H1 (cell line): ENCODE results near the gene UNC13C. TPM values are rescaled to one million over a fixed set of nuclear protein-coding genes. Genes with fewer than 3 reads are reported as not detected.

ENCODE experiments used
- CTCF ChIA-PET: fragments of 300-600 bp; sonication (Branson Sonifier 250); formaldehyde crosslinking; loops from one replicate; lab custom pipeline; 2021; ENCODE audit not compliant: partially characterized antibody; lab: Charles Lee
- POLR2A ChIA-PET: fragments of 300-600 bp; sonication (Branson Sonifier 250); formaldehyde crosslinking; loops from one replicate; lab custom pipeline; 2021; ENCODE audit warnings: inconsistent platforms; ENCODE audit not compliant: partially characterized antibody; lab: Charles Lee
- DNase-seq, 2 experiments: peaks; one replicate each; pipeline versions ENCODE4 v3.0.0 to v3.0.0-alpha.2; 2010 to 2022; ENCODE audit warnings: low spot score in 2 of 2, low read depth in 1 of 2, mixed read lengths in 1 of 2
- FAIRE-seq: peaks from 2 replicates; lab custom pipeline; 2011; peaks lifted over from hg19 to GRCh38; lab: Jason Lieb, UNC
- H2AFZ ChIP-seq: 2 replicates; pipeline ENCODE4 v1.8.1; 2012; ENCODE audit warnings: low read length, inconsistent platforms
- H2AK5ac ChIP-seq: 2 replicates; pipeline ENCODE4 v1.6.1; 2013; ENCODE audit warnings: low read depth, low read length
- H2BK120ac ChIP-seq: replicated peaks from 2 replicates; pipeline ENCODE3; 2013; ENCODE audit warnings: low read depth, low read length, inconsistent platforms
- H2BK12ac ChIP-seq: 2 replicates; pipeline ENCODE4 v1.6.1; 2013; ENCODE audit warnings: low read depth, low read length
- H2BK15ac ChIP-seq: 2 replicates; pipeline ENCODE4 v1.6.1; 2013; ENCODE audit warnings: low read length
- H2BK20ac ChIP-seq: 2 replicates; pipeline ENCODE4 v1.6.1; 2013; ENCODE audit warnings: low read length
- H2BK5ac ChIP-seq: 2 replicates; pipeline ENCODE4 v1.6.1; 2013; ENCODE audit warnings: low read depth, low read length
- H3K14ac ChIP-seq: 2 replicates; pipeline ENCODE4 v1.6.1; 2013; ENCODE audit warnings: inconsistent platforms; ENCODE audit not compliant: insufficient read length
- H3K18ac ChIP-seq: 2 replicates; pipeline ENCODE4 v1.6.1; 2013; ENCODE audit warnings: low read length; ENCODE audit errors: extremely low read depth
- H3K23ac ChIP-seq: 2 replicates; pipeline ENCODE4 v1.6.1; 2013; ENCODE audit warnings: inconsistent platforms; ENCODE audit not compliant: insufficient read length
- H3K23me2 ChIP-seq: 2 replicates; pipeline ENCODE4 v1.6.1; 2013; ENCODE audit warnings: low read depth, low read length
- H3K27ac ChIP-seq: 2 replicates; pipeline ENCODE4 v1.6.1; 2011; ENCODE audit warnings: low read depth, low read length, inconsistent platforms
- H3K27me3 ChIP-seq, 4 experiments: replicated peaks in 1 of 4; 1 replicate in 1 of 4; 2 replicates in 3 of 4; pipeline versions ENCODE4 v1.6.1 to v1.8.1; 2011 to 2013; ENCODE audit warnings: low read length in 3 of 4, mild to moderate bottlenecking in 3 of 4, inconsistent platforms in 2 of 4, mixed read lengths in 2 of 4, moderate library complexity in 1 of 4; ENCODE audit not compliant: control insufficient read depth in 3 of 4, insufficient read depth in 3 of 4; ENCODE audit errors: extremely low read depth in 1 of 4
- H3K36me3 ChIP-seq, 4 experiments: 2 replicates each; pipeline versions ENCODE4 v1.6.1 to v1.8.1; 2011 to 2013; ENCODE audit warnings: mild to moderate bottlenecking in 4 of 4, low read length in 3 of 4, moderate library complexity in 2 of 4, control low read depth in 1 of 4, inconsistent platforms in 1 of 4; ENCODE audit not compliant: insufficient read depth in 4 of 4, control insufficient read depth in 2 of 4
- H3K4ac ChIP-seq: replicated peaks from 2 replicates; pipeline ENCODE3; 2013; ENCODE audit warnings: low read length, low read depth, mixed read lengths, inconsistent platforms; ENCODE audit not compliant: insufficient read length
- H3K4me1 ChIP-seq, 4 experiments: replicated peaks in 1 of 4; 1 replicate in 1 of 4; 2 replicates in 3 of 4; pipeline versions ENCODE4 v1.6.1 to v1.8.1; 2011 to 2013; ENCODE audit warnings: low read length in 3 of 4, inconsistent platforms in 2 of 4, mixed read lengths in 1 of 4; ENCODE audit not compliant: insufficient read depth in 4 of 4, control insufficient read depth in 3 of 4
- H3K4me2 ChIP-seq, 2 experiments: 2 replicates each; pipeline versions ENCODE4 v1.6.1 to v1.8.1; 2011 to 2013; ENCODE audit warnings: low read depth in 2 of 2, low read length in 2 of 2, control low read depth in 1 of 2, inconsistent platforms in 1 of 2, mild to moderate bottlenecking in 1 of 2; ENCODE audit not compliant: insufficient read depth in 1 of 2
- H3K4me3 ChIP-seq, 4 experiments: fragments of 200-600, 300-600 bp in 1 of 4; sonication (generic), shearing (Covaris generic), sonication (Bioruptor Twin) in 1 of 4; 2 replicates each; pipeline versions ENCODE4 v1.5.1 to v1.8.1; 2011 to 2016; ENCODE audit warnings: low read length in 4 of 4, low read depth in 3 of 4, control low read depth in 2 of 4, inconsistent platforms in 2 of 4, mild to moderate bottlenecking in 2 of 4, mixed read lengths in 1 of 4, moderate library complexity in 1 of 4; ENCODE audit not compliant: insufficient read depth in 2 of 4; ENCODE audit errors: extremely low read depth in 1 of 4
- H3K56ac ChIP-seq: replicated peaks from 2 replicates; pipeline ENCODE3; 2013; ENCODE audit warnings: low read depth, mild to moderate bottlenecking, mixed read lengths, low read length, inconsistent platforms; ENCODE audit not compliant: insufficient read length
- H3K79me1 ChIP-seq: 2 replicates; pipeline ENCODE4 v1.6.1; 2013; ENCODE audit warnings: low read depth, low read length, control low read depth
- H3K79me2 ChIP-seq, 2 experiments: 2 replicates each; pipeline versions ENCODE4 v1.6.1 to v1.8.1; 2012 to 2013; ENCODE audit warnings: low read length in 2 of 2, mild to moderate bottlenecking in 2 of 2, inconsistent platforms in 1 of 2; ENCODE audit not compliant: insufficient read depth in 2 of 2, control insufficient read depth in 1 of 2
- H3K9ac ChIP-seq, 4 experiments: replicated peaks in 1 of 4; 1 replicate in 1 of 4; 2 replicates in 3 of 4; pipeline versions ENCODE4 v1.6.1 to v1.8.1; 2011 to 2013; ENCODE audit warnings: low read depth in 3 of 4, low read length in 3 of 4, control low read depth in 2 of 4, mild to moderate bottlenecking in 2 of 4, moderate library complexity in 2 of 4, inconsistent platforms in 1 of 4; ENCODE audit errors: extremely low read depth in 1 of 4
- H3K9me3 ChIP-seq, 2 experiments: 2 replicates each; pipeline versions ENCODE4 v1.6.1 to v1.8.1; 2012 to 2013; ENCODE audit warnings: mild to moderate bottlenecking in 2 of 2, moderate library complexity in 2 of 2, control low read depth in 1 of 2, inconsistent platforms in 1 of 2, low read depth in 1 of 2, low read length in 1 of 2, mixed read lengths in 1 of 2; ENCODE audit not compliant: insufficient read depth in 2 of 2
- H4K20me1 ChIP-seq, 2 experiments: replicated peaks in 1 of 2; 2 replicates each; pipeline versions ENCODE3 to v1.8.1; 2011 to 2013; ENCODE audit warnings: inconsistent platforms in 2 of 2, low read length in 2 of 2, mild to moderate bottlenecking in 1 of 2; ENCODE audit not compliant: insufficient read depth in 2 of 2, control insufficient read depth in 1 of 2
- H4K5ac ChIP-seq: 2 replicates; pipeline ENCODE4 v1.6.1; 2013; ENCODE audit warnings: low read length, low read depth, mixed read lengths, inconsistent platforms; ENCODE audit not compliant: insufficient read length
- H4K8ac ChIP-seq: 2 replicates; pipeline ENCODE4 v1.8.0; 2013; ENCODE audit warnings: mild to moderate bottlenecking, moderate library complexity, low read length, inconsistent platforms; ENCODE audit not compliant: insufficient read depth; ENCODE audit errors: extremely low read depth
- H4K91ac ChIP-seq: replicated peaks from 2 replicates; pipeline ENCODE3; 2013; ENCODE audit warnings: low read length, mixed read lengths, inconsistent platforms; ENCODE audit not compliant: insufficient read length
- BCL11A ChIP-seq, 2 experiments: IDR thresholded peaks; one replicate each; pipeline ENCODE4 v1.6.1; 2011; ENCODE audit warnings: low read depth in 2 of 2, low read length in 2 of 2, mild to moderate bottlenecking in 2 of 2
- CBX8 ChIP-seq: fragments of 300-800, 300-1000 bp; sonication (generic); IDR thresholded peaks from 2 replicates; pipeline ENCODE4 v1.7.1; 2016; ENCODE audit warnings: low read depth, low read length, borderline replicate concordance
- CREB1 ChIP-seq: IDR thresholded peaks from 2 replicates; pipeline ENCODE4 v1.6.1; 2012; ENCODE audit warnings: inconsistent platforms
- JUN ChIP-seq: IDR thresholded peaks from 2 replicates; pipeline ENCODE4 v1.6.1; 2011; ENCODE audit warnings: low read depth, mild to moderate bottlenecking, improper control_type of control experiment, low read length
- KDM1A ChIP-seq: fragments of 200-600, 300-600 bp; sonication (generic); IDR thresholded peaks from 2 replicates; pipeline ENCODE4 v1.7.1; 2016; ENCODE audit warnings: mild to moderate bottlenecking, low read length, borderline replicate concordance
- NANOG ChIP-seq: IDR thresholded peaks from 2 replicates; pipeline ENCODE4 v1.6.1; 2011; ENCODE audit warnings: low read length, low read depth, mild to moderate bottlenecking, inconsistent platforms; ENCODE audit not compliant: insufficient read depth, poor library complexity, severe bottlenecking
- PHF8 ChIP-seq: fragments of 200-600 bp; sonication (generic); conservative IDR thresholded peaks from 2 replicates; pipeline ENCODE4 v1.7.1; 2012; ENCODE audit warnings: low read depth, mild to moderate bottlenecking, inconsistent platforms, low read length, moderate library complexity
- SP4 ChIP-seq: IDR thresholded peaks from 2 replicates; pipeline ENCODE4 v1.6.1; 2012; ENCODE audit warnings: low read length, inconsistent platforms
- USF2 ChIP-seq: IDR thresholded peaks from 2 replicates; pipeline ENCODE4 v1.6.1; 2011; ENCODE audit warnings: low read length, improper control_type of control experiment
- WGBS, 2 experiments: shearing (Covaris generic) in 1 of 2; methylation state at CpG; one replicate each; pipeline versions ENCODE4 v1.1.6 to v1.1.7; 2013 to 2015; ENCODE audit warnings: low lambda C conversion rate in 2 of 2, mixed read lengths in 2 of 2, inconsistent platforms in 1 of 2, low coverage in 1 of 2, missing lambda C conversion rate in 1 of 2; ENCODE audit not compliant: insufficient replicate concordance in 2 of 2, insufficient coverage in 1 of 2, insufficient read length in 1 of 2; ENCODE audit errors: extremely low coverage in 1 of 2, missing lambda C conversion rate in 1 of 2; 5-methylcytosine and 5-hydroxymethylcytosine counted together
- polyA plus RNA-seq, 7 experiments: library from polyadenylated mRNA; depleted of rRNA in 3 of 7; stranded (reverse) in 5 of 7; unstranded in 2 of 7; fragments of >200 nt in 5 of 7; fragments of 200-250 nt in 2 of 7; gene quantifications; 1 replicate in 5 of 7; 2 replicates in 1 of 7; 4 replicates in 1 of 7; pipeline versions ENCODE4 v1.2.1 to v1.2.3, GENCODE V29; 2011 to 2013; ENCODE audit warnings: missing spikeins in 2 of 7, mixed read lengths in 2 of 7
- total RNA-seq: library from RNA; stranded (reverse); fragmentation: NEBNext Ultra II Directional; extraction: Animal tissue kit (Norgen Biotek cat#: 25700); gene quantifications from 2 replicates; pipeline ENCODE4 v1.2.1, GENCODE V29; 2021

UNC13C gene
- total and polyA plus RNA-seq, 2 of the 8 experiments (the other 6 are each of a cell fraction or from before 2014, with no cell fraction given): 0.02 to 0.13 TPM

DNA sequence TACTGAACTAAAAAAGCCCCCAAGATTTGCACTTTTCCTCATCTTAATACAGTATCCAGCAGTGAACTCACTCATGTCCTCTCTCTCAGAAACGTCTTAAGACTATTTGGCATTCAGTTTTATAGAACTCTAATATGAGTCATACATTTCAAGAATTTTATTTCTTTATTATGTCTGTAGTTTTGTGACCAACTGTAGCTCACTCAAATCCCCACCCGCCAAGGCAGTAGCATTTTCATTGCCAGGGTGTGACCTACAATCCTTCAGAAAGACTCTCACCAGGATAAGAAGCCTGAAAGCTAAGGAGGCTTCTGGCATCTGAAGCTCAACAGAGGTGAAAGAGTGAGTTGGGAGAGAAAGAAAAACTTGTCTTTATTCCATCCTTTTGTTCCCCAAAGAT, 681.4 kb downstream of the UNC13C start:
- no peak overlapping the region for H2BK15ac ChIP-seq
- H2BK20ac ChIP-seq: no peak overlapping the region
- no peak overlapping the region for H4K91ac ChIP-seq
- no peak overlapping the region for H3K18ac ChIP-seq
- H2BK120ac ChIP-seq: no peak overlapping the region
- no peak overlapping the region for H2BK12ac ChIP-seq
- FAIRE-seq: no peak
- H3K27ac ChIP-seq: no peak overlapping the region
- H3K79me2 ChIP-seq: no peaks in the 10 kb centered on the region
- H4K20me1 ChIP-seq: no peaks in the 10 kb centered on the region
- DNase-seq: no peak
- no peak overlapping the region for H2AFZ ChIP-seq
- no peak overlapping the region for H4K5ac ChIP-seq
- CTCF ChIA-PET: no interaction called here
- H3K9ac ChIP-seq: no peak overlapping the region
- H2BK5ac ChIP-seq: no peak overlapping the region
- no peak overlapping the region for H3K4ac ChIP-seq
- no peaks in the 10 kb centered on the region for H3K4me1 ChIP-seq
- no peak overlapping the region for H3K14ac ChIP-seq
- H3K56ac ChIP-seq: no peak overlapping the region
- H3K4me2 ChIP-seq: no peak overlapping the region
- no peak for TF ChIP-seq CREB1
- TF ChIP-seq PHF8: no peak
- TF ChIP-seq JUN: no peak
- TF ChIP-seq SP4: no peak
- TF ChIP-seq CBX8: no peak
- TF ChIP-seq USF2: no peak
- TF ChIP-seq BCL11A (IDR thresholded peaks at IDR 0.05; ENCODE audit: low read depth in 2 of 2, low read length in 2 of 2): no peak
- no peak for TF ChIP-seq NANOG
- no peak for TF ChIP-seq KDM1A
- no peak overlapping the region for H3K23ac ChIP-seq
- 82% methylated on average over 2 of the region's 2 CpGs; no CpG with 5 or more reads in 1 of the 2 experiments for WGBS, 2 experiments
- H2AK5ac ChIP-seq: no peak overlapping the region
- H3K9me3 ChIP-seq: peaks cover 20 to 38% of the 10 kb centered on the region in 2 experiments; a peak in 3 of 4 replicates
- H3K79me1 ChIP-seq: no peaks in the 10 kb centered on the region
- POLR2A ChIA-PET: no interaction called here
- no peaks in the 10 kb centered on the region; the same call in 1 of the 2 replicates for H3K23me2 ChIP-seq
- H3K4me3 ChIP-seq: no peak overlapping the region
- H3K36me3 ChIP-seq: no peaks in the 10 kb centered on the region
- H3K27me3 ChIP-seq: no peaks in the 10 kb centered on the region
- H4K8ac ChIP-seq: no peak overlapping the region
